HG03469 (cell line): ENCODE data around the gene CELSR3.

Source experiments
- ATAC-seq: cut with Tn5 transposase; IDR thresholded peaks from one replicate; pipeline ENCODE4 v1.9.1; 2021; ENCODE audit warnings: mild to moderate bottlenecking, moderate library complexity, moderate number of reproducible peaks; ENCODE audit not compliant: unreplicated experiment

The CELSR3 gene

DNA sequence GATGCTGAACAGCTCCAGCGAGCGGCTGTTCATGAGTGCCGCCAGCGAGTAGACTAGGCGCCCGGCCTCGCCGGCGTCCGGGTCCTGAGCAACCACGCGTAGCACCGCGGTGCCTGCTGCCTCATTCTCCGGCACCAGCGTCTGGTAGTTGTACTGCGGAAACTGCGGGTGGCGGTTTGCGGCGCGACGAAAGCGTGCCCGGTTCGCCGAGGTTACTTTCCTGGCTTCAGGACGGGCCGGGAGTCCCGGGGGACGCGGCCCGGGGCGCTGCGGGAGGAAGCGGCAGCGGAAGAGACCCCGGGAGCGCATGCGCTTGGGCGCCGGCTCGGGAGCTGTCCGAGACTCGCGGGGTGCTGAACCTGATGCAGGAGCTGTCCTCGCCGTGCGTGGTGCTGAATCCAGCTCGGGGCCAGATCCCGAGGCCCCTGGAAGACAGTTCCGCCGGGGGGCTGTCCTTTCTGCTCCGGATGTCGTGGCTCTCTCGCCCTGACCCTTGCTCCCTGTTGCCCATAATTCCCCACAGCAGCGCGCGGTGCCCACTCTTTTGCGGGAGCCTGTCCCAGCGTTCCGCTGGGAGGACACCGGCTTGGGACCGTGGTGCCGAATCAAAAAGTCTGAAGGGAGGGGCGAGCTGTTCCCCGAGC lies 1.1 kb downstream of the CELSR3 start:
- no peak for ATAC-seq

DNA sequence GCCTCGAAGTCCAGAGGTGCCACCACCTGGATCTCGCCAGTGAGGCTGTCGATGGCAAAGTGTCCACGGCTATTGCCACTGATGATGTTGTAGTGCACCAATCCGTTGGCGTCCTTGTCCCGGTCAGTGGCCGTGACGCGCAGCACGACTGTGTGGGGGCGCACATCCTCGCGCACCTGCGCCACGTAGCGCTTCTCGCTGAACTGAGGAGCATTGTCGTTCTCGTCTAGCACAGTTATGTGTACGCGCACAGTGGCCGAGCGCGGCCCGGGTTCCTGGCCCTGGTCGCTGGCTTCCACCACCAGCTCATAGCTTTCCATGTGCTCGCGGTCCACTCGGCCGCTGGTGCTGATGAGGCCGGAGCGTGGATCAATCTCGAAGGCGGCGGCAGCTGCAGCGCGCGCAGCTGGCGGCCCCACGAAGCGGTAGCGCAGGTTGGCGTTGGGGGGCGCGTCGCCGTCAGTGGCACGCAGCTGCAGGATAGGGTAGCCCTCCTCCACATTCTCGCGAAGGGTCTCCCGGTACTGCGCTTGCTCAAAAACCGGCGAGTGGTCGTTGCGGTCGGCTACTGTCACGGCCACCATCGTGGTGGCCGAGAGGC lies 1.8 kb downstream of the CELSR3 start:
- no peak for ATAC-seq

DNA sequence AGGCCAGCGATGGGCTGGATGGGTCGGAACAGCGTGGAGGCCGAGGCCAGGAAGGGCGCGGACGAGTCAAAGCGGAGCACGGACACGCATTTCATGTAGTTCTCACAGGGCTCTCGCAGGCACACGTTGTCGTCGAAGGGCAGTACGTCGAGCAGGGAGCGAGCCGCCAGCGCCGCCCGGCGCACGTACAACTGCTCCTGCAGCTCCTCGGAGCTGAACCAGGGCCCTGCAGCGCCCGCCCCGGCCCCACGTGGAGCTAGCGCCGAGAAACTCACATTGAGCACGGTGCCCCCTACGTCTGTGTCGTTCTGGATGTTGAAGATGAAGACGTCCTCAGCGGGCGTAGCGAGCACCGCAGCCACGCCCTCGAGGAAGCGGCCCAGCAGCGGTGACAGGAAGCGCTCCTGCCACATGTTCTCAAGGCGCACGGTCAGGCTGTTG lies 5.8 kb downstream of the CELSR3 start:
- no peak for ATAC-seq

DNA sequence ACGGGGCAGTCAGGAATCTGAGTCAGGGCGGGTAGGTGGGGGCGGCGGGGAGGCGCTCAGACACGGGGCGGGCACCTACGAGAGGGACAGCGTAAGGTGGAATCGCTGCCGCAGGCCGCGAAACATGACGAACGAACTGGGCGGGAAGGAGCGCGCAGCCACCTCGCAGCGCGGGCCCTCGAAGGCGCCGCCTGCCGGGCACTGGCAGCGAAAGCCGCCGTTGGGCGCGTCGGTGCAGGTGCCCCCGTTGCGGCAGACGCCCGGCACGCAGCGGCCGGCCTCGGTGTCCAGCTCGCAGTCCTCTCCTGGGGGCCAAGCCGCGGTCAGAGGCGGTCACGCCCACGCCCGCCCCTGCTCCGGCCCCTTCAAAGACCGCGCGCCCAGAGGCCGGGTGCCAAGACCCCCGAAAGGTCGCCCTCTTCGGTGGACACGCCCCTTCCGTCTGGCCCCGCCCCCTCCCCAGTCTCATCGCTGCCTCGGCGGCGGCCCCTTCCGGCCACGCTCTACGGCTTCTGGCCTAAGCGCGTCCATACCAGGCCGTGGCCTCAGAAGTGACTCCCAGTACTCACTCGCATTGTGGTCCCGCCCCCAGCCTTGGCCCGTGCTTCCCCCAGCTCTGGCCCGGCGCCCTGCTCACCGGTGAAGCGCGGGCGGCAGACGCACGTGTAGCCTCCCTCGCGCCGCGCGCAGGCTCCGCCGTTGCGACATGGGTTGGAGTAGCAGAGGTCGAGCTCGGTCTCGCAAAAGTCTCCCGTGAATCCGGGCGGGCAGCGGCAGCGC lies 6.4 kb downstream of the CELSR3 start:
- ATAC-seq, result no peak

DNA sequence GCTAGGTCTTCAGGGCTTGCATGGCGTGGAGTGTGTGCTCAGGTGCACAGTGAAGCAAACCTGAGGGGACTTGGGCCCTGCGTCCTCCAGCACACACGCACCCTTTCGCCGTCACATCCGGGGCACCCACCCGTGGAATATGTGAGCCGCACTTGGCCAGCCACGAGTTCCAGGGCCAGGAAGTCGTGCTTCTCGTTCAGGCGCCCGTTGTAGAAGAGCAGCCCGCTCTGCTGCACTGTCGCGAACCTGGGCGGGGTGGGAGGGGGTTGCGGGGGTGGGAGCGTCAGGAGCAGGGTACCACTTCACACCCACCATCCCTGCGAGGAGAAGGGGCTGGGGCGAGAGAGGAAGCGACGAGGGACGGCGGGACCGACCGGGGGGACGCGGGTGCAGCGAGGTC lies 7.1 kb downstream of the CELSR3 start:
- no peak for ATAC-seq

DNA sequence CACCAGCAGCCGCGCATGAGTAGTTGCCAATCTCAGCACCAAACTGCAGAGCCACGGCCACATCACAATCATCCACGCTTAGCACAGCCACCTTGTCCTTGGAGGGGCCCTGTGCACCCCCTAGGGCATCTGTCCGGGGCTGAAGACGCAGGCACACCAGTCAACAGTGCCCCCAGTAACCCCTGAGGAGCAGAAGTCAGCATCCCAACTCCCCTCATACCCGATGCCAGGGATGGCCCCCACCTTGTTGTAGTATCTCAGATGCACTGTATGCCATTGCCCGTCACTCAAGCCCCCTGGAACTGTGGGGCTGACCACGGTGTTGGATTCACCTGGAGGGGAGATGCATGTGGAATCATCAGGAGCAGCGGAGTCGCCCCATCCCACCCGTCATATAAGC lies 7.6 kb downstream of the CELSR3 start:
- no peak for ATAC-seq

DNA sequence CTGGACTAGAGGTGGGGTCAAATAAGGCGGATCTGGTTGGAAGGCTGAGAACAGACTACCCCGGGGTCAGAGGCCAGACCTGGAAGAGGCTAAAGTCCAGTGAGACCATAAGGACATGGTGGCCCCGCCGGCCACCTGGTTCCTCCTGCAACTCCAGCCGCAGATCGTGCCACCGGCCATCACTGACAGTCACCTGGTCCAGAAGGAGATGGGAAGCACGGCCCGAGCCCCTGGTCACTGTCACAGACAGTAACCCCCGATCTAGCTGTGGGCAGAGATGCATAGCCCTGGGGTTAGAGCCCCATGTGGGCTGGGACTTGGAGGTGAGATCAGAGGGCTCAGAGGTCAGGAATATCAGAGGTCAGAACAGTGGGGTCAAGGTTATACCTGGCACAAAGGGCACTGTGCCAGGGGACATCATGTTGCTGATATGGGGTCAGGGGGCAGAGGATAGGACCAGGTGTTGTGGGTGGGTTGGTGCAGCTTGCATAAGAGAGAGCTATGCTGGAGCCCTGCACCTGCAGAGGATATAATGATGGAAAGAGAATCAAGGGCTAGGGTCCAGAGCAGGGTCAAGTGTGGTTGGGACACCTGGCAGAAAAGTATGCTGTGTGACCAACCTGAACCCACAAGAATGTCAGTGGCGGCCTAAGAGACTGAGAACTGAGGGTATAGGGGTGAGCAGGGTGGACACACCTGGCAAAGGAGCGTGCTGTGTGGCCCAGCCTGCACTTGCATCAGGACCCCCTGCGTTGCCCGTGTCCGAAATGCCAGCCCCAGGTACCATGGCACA lies 9.6 kb downstream of the CELSR3 start:
- ATAC-seq, result no peak

DNA sequence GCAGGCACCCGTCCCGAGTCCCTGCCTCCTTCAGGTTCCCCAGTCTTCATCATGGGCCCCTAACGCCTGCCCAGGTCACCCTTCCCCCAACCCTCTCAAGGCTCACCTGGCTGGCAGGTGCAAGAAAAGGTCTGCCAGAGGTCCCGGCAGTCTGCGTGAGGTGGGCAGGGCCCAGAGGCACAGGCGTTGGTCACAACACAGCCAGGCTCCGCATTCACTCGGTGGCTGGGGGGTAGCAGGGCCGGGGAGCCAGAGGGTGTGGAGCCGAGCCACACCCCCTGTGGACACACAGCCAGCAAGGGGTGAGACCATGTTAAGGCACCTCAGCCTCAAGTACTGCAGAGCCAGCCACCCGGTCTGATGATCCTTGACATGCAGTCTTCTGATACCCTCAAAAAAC lies 10.9 kb downstream of the CELSR3 start:
- no peak for ATAC-seq

DNA sequence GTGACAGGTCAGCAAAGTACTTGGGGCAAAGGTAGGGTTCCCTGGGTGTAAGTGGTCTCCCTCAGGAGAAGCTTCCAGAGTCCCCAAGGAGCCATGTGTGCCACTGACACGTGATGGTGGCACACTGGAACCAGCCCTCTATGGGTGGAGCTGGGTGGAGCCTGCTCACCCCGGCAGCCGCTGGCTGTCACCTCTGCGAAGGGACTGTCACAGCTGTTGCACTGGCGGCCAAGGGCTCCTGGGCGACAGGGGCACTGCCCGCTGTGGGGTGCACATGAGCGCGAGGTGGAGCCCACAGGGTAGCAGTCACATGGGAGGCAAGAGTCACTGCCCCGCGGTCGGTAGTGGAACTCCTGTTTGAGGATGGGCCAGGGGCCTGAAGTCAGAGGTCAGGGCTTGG lies 12.0 kb downstream of the CELSR3 start:
- no peak for ATAC-seq

DNA sequence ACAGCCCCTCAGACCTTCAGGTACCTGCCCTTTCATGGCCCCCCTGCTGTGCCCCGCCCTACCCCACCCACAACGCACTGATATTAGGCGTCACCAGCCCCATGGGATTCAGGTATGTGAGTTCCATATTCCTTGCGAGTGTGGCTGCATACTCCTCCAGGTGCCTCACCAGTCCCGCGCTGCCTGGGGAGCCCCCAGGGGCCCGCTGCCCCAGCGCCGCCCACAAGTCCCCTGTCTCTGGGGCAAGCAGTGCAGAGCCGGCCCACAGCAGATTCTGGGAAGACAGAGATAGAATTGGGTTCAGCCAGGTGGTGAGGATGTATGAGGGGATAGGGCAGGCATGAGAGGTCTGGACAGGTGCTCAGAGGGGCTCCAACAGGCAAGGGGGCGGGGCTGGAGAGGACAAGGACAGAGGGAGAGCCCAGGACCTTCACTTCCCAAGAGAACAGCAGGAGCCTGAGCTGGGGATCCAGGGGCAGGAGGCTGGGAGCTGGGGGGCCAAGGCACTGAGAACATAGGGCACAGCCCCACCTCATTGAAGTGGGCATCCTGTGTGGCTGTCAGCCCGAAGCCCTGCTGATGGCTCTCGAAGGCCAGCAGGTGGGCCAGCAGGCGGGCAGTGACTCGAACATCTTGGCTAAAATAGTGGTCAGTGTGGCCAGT lies 14.4 kb downstream of the CELSR3 start:
- ATAC-seq, result no peak

DNA sequence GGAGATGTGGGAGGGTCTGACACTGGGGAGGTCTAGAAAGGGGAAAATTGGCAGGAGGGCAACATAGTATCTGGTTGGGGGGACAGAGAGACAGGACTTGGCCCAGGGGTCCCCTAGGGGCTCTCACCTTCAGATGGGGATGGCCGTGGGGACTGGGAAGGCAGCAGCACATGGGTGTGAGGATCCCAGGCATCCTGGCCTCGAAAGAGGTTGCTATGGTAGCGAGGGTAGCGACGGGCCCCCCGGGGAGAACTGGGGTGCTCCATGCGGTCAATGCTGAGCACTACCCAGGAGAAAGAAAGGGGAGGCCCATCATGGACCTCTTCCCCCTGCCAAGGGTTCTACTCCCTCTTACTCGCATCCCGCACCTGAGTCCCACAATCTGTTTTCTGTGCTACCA lies 15.0 kb downstream of the CELSR3 start:
- ATAC-seq, result no peak

DNA sequence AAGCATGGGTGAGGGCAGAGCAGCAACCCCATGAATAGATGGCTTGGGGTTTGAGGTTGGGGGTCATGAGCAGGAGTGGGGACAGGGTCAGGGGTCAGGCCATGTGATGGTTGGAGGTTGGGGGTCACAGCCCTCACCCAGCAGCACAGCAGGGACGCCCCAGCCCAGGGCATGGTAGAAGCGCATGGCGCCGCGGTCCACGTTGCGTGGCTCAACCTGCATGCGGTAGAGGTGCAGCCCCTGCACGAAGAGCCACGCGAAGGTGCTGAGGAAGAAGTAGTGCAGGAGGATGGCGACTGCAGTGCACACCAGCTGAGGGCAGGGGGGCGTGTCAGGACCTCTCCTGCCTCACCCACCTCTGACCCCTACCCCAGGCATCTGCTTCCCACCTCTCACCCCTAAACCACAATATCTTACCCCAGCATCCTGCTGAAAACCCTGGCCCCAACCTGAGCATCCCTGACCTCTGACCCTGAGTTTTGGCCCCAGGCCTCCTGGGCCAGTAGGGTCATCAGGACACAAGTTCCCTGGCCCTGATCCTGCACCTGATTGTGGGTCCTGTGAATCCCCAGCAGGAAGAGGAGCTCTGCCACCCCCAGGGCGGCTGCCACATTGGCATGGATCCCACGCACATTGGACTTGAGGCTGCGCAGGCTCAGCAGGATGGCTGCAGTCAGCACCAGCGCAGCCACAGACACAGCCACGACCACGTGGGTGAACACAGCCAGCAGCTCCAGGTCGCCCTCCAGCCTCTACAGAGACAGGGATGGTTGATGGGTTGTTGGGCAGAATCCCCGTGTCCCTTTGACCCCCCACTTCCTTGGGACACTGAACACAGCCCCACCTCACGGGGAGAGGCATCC lies 17.6 kb downstream of the CELSR3 start:
- no peak for ATAC-seq

DNA sequence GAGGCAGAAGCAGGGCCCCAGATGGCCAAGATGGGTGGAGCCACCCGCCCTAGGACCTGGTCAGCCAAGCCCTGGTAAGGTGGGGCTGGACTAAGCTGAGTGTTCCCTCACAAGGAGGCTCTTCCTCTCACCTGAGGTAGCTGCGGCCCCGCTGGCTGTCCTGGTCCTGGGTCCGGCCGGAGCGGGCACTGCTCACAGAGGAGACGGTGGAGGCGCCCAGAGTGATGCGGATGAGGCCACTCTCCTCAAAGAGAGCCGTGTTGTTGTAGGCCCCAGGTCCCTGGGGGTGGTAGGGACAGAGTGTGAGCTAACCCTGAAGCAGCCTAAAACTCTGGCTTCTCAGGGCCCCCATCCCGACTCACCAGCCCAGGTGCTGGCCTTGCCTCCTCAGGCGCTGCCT lies 20.1 kb downstream of the CELSR3 start:
- no peak for ATAC-seq

DNA sequence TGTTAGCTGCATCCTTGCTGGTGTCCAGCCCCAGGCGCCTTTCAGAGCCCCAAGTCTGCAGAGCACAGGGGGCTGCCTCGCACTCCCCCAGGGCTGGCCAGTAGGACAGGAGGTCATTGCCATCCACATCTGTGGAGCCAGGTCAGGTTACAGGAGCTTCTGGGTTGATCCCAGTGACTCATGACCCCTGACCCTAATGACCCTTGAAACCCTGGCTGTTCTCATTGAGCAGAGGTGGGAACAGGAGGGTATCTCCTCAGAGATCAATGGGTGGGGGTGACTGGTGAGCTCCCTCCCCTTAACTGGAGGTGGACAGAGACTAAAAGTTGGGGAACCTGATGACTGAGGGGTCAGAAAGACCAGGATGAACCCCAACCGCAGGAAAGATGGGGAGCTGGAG lies 21.3 kb downstream of the CELSR3 start:
- ATAC-seq, result no peak

DNA sequence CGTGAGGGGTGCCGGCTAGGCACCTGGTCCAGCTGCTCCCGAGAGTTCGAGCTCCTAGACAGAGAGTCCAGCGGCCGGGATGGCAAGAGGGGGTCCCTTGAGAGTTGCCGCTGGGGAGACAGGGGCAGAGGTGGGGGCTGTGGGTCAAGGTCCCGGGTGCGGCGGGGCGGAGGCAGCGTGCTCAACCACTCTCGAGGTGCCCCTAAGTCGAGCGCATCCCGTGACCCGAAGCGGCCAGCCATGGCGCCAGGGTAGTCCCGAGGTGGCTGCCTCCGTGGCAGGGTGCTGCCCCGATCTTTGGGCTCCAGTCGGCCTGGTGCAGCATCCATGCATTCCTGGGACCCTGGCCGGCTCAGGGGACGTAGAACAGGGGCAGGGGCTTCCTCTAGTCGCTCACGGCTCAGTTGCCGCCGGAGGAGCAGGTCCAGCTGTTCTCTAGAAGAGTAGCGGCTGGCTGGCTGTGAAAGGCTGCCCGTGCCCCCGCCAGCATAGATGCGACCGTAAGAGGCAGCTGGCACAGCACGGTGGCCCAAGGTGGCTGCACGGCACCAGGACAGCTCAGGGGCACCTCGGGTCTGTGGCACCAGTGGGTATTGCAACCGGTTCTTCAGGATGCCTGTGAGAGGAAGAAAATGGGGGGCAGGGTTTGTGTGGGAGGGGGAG lies 22.6 kb downstream of the CELSR3 start:
- ATAC-seq, result no peak

DNA sequence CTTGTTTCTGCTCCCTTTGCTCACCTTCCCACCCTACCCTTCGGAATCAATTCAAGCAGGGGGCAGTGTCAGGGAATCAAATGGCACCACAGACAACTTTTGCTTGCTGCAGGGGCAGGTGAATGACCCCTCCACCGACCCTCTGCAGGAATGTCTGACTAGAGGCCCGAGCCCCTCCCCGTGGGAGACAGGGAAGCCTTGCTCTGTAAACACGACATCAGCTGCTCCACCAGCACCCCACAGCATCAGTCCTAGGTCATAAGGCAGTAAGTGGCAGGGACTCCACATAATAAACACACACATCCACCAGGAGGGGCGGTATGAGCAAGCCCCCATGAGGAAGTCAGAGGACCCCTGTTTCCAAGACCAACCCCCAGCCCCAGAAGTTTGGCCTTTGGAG lies 25.4 kb downstream of the CELSR3 start:
- no peak for ATAC-seq

DNA sequence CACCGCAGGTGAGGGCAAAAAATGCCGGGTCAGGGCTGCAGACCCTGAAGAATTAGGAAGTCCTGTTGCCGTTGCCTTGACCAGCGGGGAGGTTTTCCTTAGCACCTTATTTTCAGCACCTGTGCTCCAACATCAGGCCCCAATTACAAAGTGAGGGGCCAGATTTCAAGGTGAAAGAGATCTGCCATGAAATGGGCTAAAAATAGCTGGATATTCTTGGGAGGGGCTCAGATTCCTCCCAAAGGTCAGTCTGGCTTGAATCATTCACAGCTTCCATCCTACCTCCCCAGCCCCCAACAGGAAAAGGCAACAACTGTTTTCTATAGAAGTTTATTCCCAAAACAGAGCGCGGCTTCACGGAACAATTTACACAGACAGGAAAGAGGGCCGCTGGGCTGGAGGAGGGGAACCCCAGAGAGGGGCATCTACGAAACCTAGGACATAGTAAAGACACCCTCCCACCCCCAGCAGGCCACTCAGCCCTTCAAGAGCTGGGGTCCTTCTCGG lies 26.5 kb downstream of the CELSR3 start:
- ATAC-seq, result no peak

DNA sequence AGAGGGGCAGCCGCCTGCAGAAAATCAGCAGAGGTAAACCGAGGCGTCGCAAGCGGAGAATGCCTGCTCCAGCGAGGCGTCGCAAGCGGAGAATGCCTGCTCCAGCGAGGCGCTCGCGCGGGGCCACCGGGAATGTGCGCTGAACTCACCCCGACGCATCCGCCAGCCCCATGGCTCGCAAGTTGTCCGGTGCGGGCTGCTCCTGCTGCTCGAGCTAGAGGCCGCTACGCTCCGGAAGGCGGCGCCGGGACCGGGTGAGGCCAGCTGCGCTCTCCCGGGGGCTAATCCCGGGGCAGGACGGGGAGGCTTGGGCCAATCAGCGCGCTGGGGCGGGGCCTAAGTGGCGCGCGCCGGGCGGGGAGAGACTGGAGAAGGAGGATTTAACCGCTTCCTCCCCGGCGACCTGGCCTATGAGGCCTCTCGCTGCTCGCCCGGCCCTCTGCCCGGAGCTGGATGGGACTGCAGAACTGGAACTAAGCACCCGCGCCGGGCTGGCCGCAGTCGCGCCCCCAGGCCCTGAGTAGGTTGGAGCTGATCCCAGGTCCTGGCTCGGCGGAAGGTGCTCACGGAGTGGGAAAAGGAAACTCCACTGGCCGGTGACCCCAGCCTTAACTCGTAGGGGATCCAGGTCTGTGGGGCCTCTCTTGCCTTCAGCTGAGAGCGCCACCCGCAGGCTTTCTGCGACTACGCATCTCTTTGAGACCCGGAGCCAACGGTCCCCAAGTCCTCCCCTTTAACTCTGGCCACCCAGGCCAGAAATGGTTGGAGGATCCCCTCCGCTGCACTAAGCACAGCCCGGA lies 27.3 kb downstream of the CELSR3 start, which contains the start of gene SLC26A6:
Gene SLC26A6 (minus strand): TSS at position 240 of the 800 bp plus-strand sequence. CDS start 68 bp downstream, at position 172.
- ATAC-seq, result peak; percentile 78
